Activated CD4-positive, alpha-beta T cell treated with anti-CD3 and anti-CD28 coated beads, Interleukin-10, Interleukin-2, amounts not matched to agents 100 ng/mL and 50 ng/mL, durations not matched to agents 16 hours and 8 hours (primary cell): Measurements from ENCODE around the gene DNAL4.

Experiments used
- DNase-seq: peaks from one replicate; pipeline ENCODE4 v3.0.0-alpha.2; 2020

Gene DNAL4

GRCh38 chr22:38793721-38794466, at the start of gene DNAL4:
DNAL4 (minus strand) TSS chr22:38794143; CDS start chr22:38782731, 11,412 bp downstream.
- peak; percentile 97 for DNase-seq

- peak; percentile 67 for DNase-seq
Observed at GRCh38 chr22:38843201-38843656, 49.3 kb upstream of the DNAL4 start.

- DNase-seq = no peak
Observed at GRCh38 chr22:38842512-38843200, 48.7 kb upstream of the DNAL4 start.

- DNase-seq = no peak
Observed at GRCh38 chr22:38841635-38842034, 47.7 kb upstream of the DNAL4 start.

- DNase-seq = no peak
Observed at GRCh38 chr22:38841211-38841610, 47.3 kb upstream of the DNAL4 start.

GRCh38 chr22:38840129-38840528, 46.2 kb upstream of the DNAL4 start:
- no peak for DNase-seq

GRCh38 chr22:38839686-38840085, 45.7 kb upstream of the DNAL4 start:
- no peak for DNase-seq

GRCh38 chr22:38837414-38837928, 43.5 kb upstream of the DNAL4 start:
- DNase-seq = no peak

- DNase-seq = no peak
Observed at GRCh38 chr22:38835888-38836301, 42.0 kb upstream of the DNAL4 start.

- DNase-seq = no peak
Observed at GRCh38 chr22:38834991-38835390, 41.0 kb upstream of the DNAL4 start.

GRCh38 chr22:38834215-38834953, 40.4 kb upstream of the DNAL4 start:
- no peak for DNase-seq

- DNase-seq = no peak
Observed at GRCh38 chr22:38833061-38833460, 39.1 kb upstream of the DNAL4 start.

GRCh38 chr22:38832005-38832978, 38.3 kb upstream of the DNAL4 start:
- DNase-seq = no peak

- DNase-seq = no peak
Observed at GRCh38 chr22:38831166-38831945, 37.4 kb upstream of the DNAL4 start.

GRCh38 chr22:38830845-38831108, 36.8 kb upstream of the DNAL4 start:
- DNase-seq = no peak

GRCh38 chr22:38830026-38830844, 36.3 kb upstream of the DNAL4 start:
- no peak for DNase-seq

GRCh38 chr22:38829485-38829884, 35.5 kb upstream of the DNAL4 start:
- DNase-seq = no peak

- no peak for DNase-seq
Observed at GRCh38 chr22:38828616-38829205, 34.8 kb upstream of the DNAL4 start.

GRCh38 chr22:38828191-38828590, 34.2 kb upstream of the DNAL4 start:
- no peak for DNase-seq

GRCh38 chr22:38827510-38827909, 33.6 kb upstream of the DNAL4 start:
- DNase-seq = no peak
